ENCODE results near the gene VPS26C. TPM values are rescaled to one million over a fixed set of nuclear protein-coding genes. Genes with fewer than 3 reads are reported as not detected.

VPS26C gene
- polyA plus RNA-seq, 1 of the 3 experiments (the other 2 are of a cell fraction), result 34.8 TPM

GRCh38 chr21:37248298-37248697 is 18.8 kb downstream of the VPS26C start:
- H3K27ac ChIP-seq (ENCODE audit: low read depth in 2 of 2, low read length in 1 of 2), result no peak overlapping the region
- H3K27me3 ChIP-seq (ENCODE audit: insufficient read depth), result no peaks in the 10 kb centered on the region
- H3K4me2 ChIP-seq, result no peak overlapping the region
- no peaks in the 10 kb centered on the region for H3F3A ChIP-seq (replicated peaks; ENCODE audit: insufficient read depth)
- no peaks in the 10 kb centered on the region for H3K9me2 ChIP-seq
- no peak overlapping the region for H2AFZ ChIP-seq (ENCODE audit: low read depth)
- no peak overlapping the region for H3K9ac ChIP-seq
- peaks cover 8% of the 10 kb centered on the region; the same call in 1 of the 2 replicates for H3K9me3 ChIP-seq
- no peak overlapping the region for H3K4me3 ChIP-seq (ENCODE audit: low read depth in 2 of 2, low read length in 1 of 2)
- WGBS (ENCODE audit: low lambda C conversion rate), result 84% methylated on average over 1 of the region's 1 CpG
- DNase-seq, result no peak
- ChIA-PET POLR2A (no interaction called here), CTCF (no interaction called here)
- peaks cover 76% of the 10 kb centered on the region for H4K20me1 ChIP-seq (ENCODE audit: insufficient read depth)
- TF ChIP-seq JUND (IDR thresholded peaks at IDR 0.05) (no peak), POLR2AphosphoS5 (IDR thresholded peaks at IDR 0.05; ENCODE audit: low read depth, low read length) (no peak), FOXJ3 (CRISPR knock-in tag; IDR thresholded peaks at IDR 0.05) (no peak), RCOR1 (IDR thresholded peaks at IDR 0.05; ENCODE audit: low read length) (no peak), EP300 (IDR thresholded peaks at IDR 0.05; ENCODE audit: borderline replicate concordance in 1 of 2, low read depth in 1 of 2, low read length in 1 of 2) (no peak)
- TF ChIP-seq, protein P1, sequence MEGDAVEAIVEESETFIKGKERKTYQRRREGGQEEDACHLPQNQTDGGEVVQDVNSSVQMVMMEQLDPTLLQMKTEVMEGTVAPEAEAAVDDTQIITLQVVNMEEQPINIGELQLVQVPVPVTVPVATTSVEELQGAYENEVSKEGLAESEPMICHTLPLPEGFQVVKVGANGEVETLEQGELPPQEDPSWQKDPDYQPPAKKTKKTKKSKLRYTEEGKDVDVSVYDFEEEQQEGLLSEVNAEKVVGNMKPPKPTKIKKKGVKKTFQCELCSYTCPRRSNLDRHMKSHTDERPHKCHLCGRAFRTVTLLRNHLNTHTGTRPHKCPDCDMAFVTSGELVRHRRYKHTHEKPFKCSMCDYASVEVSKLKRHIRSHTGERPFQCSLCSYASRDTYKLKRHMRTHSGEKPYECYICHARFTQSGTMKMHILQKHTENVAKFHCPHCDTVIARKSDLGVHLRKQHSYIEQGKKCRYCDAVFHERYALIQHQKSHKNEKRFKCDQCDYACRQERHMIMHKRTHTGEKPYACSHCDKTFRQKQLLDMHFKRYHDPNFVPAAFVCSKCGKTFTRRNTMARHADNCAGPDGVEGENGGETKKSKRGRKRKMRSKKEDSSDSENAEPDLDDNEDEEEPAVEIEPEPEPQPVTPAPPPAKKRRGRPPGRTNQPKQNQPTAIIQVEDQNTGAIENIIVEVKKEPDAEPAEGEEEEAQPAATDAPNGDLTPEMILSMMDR (IDR thresholded peaks at IDR 0.05), result no peak
- TF ChIP-seq, protein P2, sequence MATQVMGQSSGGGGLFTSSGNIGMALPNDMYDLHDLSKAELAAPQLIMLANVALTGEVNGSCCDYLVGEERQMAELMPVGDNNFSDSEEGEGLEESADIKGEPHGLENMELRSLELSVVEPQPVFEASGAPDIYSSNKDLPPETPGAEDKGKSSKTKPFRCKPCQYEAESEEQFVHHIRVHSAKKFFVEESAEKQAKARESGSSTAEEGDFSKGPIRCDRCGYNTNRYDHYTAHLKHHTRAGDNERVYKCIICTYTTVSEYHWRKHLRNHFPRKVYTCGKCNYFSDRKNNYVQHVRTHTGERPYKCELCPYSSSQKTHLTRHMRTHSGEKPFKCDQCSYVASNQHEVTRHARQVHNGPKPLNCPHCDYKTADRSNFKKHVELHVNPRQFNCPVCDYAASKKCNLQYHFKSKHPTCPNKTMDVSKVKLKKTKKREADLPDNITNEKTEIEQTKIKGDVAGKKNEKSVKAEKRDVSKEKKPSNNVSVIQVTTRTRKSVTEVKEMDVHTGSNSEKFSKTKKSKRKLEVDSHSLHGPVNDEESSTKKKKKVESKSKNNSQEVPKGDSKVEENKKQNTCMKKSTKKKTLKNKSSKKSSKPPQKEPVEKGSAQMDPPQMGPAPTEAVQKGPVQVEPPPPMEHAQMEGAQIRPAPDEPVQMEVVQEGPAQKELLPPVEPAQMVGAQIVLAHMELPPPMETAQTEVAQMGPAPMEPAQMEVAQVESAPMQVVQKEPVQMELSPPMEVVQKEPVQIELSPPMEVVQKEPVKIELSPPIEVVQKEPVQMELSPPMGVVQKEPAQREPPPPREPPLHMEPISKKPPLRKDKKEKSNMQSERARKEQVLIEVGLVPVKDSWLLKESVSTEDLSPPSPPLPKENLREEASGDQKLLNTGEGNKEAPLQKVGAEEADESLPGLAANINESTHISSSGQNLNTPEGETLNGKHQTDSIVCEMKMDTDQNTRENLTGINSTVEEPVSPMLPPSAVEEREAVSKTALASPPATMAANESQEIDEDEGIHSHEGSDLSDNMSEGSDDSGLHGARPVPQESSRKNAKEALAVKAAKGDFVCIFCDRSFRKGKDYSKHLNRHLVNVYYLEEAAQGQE (IDR thresholded peaks at IDR 0.05; ENCODE audit: low read depth, low read length), result no peak
- TF ChIP-seq, protein P3, sequence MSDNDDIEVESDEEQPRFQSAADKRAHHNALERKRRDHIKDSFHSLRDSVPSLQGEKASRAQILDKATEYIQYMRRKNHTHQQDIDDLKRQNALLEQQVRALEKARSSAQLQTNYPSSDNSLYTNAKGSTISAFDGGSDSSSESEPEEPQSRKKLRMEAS (IDR thresholded peaks at IDR 0.05; ENCODE audit: low read depth), result no peak
- H3K4me1 ChIP-seq (ENCODE audit: control insufficient read depth in 1 of 2, insufficient read depth in 2 of 2, low read depth in 1 of 2, low read length in 1 of 2), result no peaks in the 10 kb centered on the region; a peak in 2 of 4 replicates
- H3K79me2 ChIP-seq (ENCODE audit: insufficient read depth), result peaks cover 100% of the 10 kb centered on the region
- peaks cover 0 to 7% of the 10 kb centered on the region in 2 experiments for H3K36me3 ChIP-seq (replicated peaks in 1 of 2; ENCODE audit: control insufficient read depth in 1 of 2, insufficient read depth in 2 of 2, low read length in 1 of 2)

- H3K4me1 ChIP-seq (ENCODE audit: control insufficient read depth in 1 of 2, insufficient read depth in 2 of 2, low read depth in 1 of 2, low read length in 1 of 2), result no peaks in the 10 kb centered on the region; a peak in 2 of 4 replicates
- no peak overlapping the region for H3K27ac ChIP-seq (ENCODE audit: low read depth in 2 of 2, low read length in 1 of 2)
- H3K4me2 ChIP-seq, result no peak overlapping the region
- no peak overlapping the region for H3K9ac ChIP-seq
- H4K20me1 ChIP-seq (ENCODE audit: insufficient read depth), result peaks cover 73% of the 10 kb centered on the region
- 92% methylated on average over 8 of the region's 8 CpGs for WGBS (ENCODE audit: low lambda C conversion rate)
- CTCF ChIA-PET, result interaction anchor here (1.7 kb wide), 1 partner anchor 268 kb away, joined by 3 read pairs; no protein-coding TSS in a partner anchor
- peaks cover 8% of the 10 kb centered on the region; the same call in 1 of the 2 replicates for H3K9me3 ChIP-seq
- no peak for DNase-seq
- H2AFZ ChIP-seq (ENCODE audit: low read depth), result no peak overlapping the region
- H3K36me3 ChIP-seq (replicated peaks in 1 of 2; ENCODE audit: control insufficient read depth in 1 of 2, insufficient read depth in 2 of 2, low read length in 1 of 2), result peaks cover 11 to 13% of the 10 kb centered on the region in 2 experiments
- H3K79me2 ChIP-seq (ENCODE audit: insufficient read depth), result peaks cover 98% of the 10 kb centered on the region
- no peaks in the 10 kb centered on the region for H3K9me2 ChIP-seq
- POLR2A ChIA-PET, result interaction anchor here (0.8 kb wide), 1 partner anchor 23 kb away, joined by 3 read pairs; no protein-coding TSS in a partner anchor
- H3K4me3 ChIP-seq (ENCODE audit: low read depth in 2 of 2, low read length in 1 of 2), result no peak overlapping the region
- no peaks in the 10 kb centered on the region for H3F3A ChIP-seq (replicated peaks; ENCODE audit: insufficient read depth)
- no peaks in the 10 kb centered on the region for H3K27me3 ChIP-seq (ENCODE audit: insufficient read depth)
- TF ChIP-seq YY1 (IDR thresholded peaks at IDR 0.05; ENCODE audit: low read depth) (no peak), NFIC (IDR thresholded peaks at IDR 0.05; ENCODE audit: borderline replicate concordance) (no peak), EZH2phosphoT487 (IDR thresholded peaks at IDR 0.05; ENCODE audit: borderline replicate concordance, low read depth) (no peak), FOXJ3 (CRISPR knock-in tag; IDR thresholded peaks at IDR 0.05) (no peak), POLR2AphosphoS5 (IDR thresholded peaks at IDR 0.05; ENCODE audit: low read depth, low read length) (no peak), USF1 (IDR thresholded peaks at IDR 0.05; ENCODE audit: borderline replicate concordance, low read depth) (no peak), MEF2A (IDR thresholded peaks at IDR 0.05; ENCODE audit: borderline replicate concordance, low read depth) (no peak), SIN3A (IDR thresholded peaks at IDR 0.05; ENCODE audit: borderline replicate concordance, low read depth, low read length) (no peak), TEAD4 (IDR thresholded peaks at IDR 0.05; ENCODE audit: borderline replicate concordance, insufficient read depth) (no peak), ELF1 (IDR thresholded peaks at IDR 0.05) (no peak), MXI1 (IDR thresholded peaks at IDR 0.05; ENCODE audit: low read depth, low read length) (no peak)
- TF ChIP-seq, protein P2 (IDR thresholded peaks at IDR 0.05; ENCODE audit: low read depth, low read length), result no peak
These were observed 22.0 kb downstream of the VPS26C start for GRCh38 chr21:37245151-37245550.

Data from SK-N-SH (cell line).